HG02981 (cell line): ENCODE results near the gene NCKAP5.
"Not testable (repeated sequence)": the region's sequence is repeated elsewhere in the genome, so short reads cannot be mapped to it uniquely, and the experiment has no call there.

Experiments
- ATAC-seq: cut with Tn5 transposase; IDR thresholded peaks from one replicate; pipeline ENCODE4 v1.9.1; 2021; ENCODE audit warnings: mild to moderate bottlenecking, moderate library complexity; ENCODE audit not compliant: unreplicated experiment

NCKAP5 gene

GRCh38 chr2:132863961-132864360 lies 704.3 kb downstream of the NCKAP5 start:
- ATAC-seq, result no peak

- no peak for ATAC-seq
Observed at GRCh38 chr2:132860220-132860619, 708.0 kb downstream of the NCKAP5 start.

DNA sequence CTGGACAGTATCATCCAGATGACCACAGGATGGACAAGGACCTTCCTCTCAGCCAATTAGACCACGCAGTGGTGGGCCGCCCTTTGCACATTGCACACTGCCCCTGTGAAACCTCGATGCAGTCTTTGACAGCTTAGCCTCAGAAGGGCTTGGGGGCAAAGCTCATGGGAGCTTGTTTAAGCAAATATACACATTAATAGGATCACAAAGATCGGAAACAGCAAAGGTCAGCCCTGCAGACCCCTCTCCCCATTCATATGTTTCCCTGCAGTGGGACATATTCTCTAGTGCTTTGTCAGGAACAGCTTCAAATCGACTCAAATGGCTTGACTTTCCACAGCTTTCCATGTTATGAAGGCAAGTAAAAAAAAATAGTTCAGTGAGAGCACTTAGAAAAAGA lies 708.7 kb downstream of the NCKAP5 start:
- no peak for ATAC-seq

- ATAC-seq, result no peak
Observed at GRCh38 chr2:132857319-132857718, 710.9 kb downstream of the NCKAP5 start.

- ATAC-seq, result no peak
Observed at GRCh38 chr2:132850688-132851087, 717.6 kb downstream of the NCKAP5 start.

DNA sequence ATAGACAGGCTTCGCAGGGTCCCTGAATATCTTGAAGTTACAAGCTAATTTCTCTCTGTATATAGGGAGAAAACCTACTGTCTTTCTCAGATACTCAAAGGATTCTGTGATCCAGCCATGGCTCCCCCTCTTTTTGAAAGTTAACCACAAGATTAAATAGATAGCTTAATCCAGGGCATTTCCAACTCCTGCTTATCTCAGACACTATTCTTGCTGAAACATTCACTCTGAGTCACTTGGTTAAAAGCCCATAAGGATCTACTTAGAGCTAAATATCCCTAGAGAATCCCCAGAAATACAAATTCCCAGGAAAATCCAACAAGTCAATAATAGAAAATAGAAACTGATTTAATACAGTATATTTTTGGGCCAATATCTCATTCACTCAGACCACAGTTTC lies 719.1 kb downstream of the NCKAP5 start:
- no peak for ATAC-seq

GRCh38 chr2:132845339-132845738 lies 722.9 kb downstream of the NCKAP5 start:
- no peak for ATAC-seq

DNA sequence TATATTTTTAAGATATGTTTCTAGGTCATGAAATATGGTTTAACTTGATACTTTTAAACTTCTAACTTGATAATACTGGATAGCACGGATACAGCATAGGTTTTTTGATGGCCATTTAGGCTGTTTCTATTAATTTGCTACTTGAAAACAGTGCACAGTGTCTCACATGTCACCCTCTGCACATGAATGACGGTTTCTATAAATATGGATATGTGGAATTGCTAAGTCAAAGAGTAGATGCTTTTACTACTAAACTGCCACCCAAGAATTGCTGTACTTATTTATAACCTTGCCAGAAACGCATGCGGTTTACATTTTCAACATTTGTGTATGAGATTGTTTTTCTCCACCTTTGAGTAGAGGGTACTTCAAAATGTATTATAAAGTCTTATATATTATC lies 723.7 kb downstream of the NCKAP5 start:
- no peak for ATAC-seq

DNA sequence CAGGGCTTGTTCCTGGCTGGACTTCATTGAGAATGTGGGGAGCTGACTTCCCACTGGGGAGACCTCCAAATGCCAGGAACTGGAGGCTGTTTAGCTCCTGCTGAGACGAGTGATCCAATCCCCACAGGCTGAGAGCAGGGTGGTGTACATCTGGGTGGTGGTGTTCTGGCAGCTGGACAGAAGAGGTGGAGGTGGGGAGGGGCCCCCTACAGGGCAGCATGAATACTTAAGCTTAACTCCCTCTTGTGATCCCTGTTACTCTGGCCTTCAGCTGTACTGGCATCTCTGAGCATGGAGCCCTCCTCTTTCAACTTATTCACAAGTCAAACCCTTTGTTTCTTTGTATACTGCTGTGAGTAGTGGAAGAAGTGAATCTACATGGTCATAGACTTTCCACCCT lies 730.5 kb downstream of the NCKAP5 start:
- no peak for ATAC-seq

GRCh38 chr2:132830321-132830827 lies 737.9 kb downstream of the NCKAP5 start:
- ATAC-seq, result no peak

DNA sequence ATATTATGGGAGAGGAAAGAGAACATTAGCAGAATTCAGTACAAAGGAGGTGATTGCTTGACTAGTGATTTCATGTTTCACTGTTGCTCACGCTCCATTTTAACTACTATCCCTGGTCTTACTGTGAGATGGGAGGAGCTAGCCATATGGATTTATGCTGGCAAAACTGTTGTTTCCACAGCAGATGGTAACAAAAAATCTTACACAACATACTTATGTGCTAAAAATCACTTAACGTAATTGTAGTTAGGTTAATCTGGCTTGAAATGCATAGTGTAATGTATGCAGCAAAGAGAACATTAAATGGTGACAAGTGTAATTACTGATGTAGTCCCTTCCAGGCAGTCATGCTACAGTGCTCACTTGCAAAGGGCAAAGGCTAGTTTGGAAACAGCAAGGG lies 742.7 kb downstream of the NCKAP5 start:
- ATAC-seq, result no peak

- peak; percentile 53 for ATAC-seq
Observed at GRCh38 chr2:132824716-132825115, 743.5 kb downstream of the NCKAP5 start.

DNA sequence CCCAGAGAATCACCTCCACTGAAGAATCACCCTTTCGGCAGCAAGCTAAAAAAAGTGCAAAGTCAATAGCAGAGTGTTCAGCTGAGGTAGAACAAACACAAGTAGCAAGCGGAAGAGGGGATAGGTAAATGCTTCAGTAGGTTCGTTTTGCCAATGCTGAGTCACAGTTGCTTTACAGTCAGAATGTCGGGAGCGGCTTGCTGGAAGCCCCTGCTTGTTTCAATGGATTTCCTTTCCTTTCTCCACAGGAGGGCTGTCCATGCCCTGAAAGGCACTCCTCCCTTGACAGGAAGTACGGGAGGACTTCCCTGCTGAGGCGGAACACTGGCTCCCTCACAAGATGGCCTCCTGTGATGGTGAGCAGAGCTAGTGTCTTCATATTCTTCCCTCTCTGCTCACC lies 752.0 kb downstream of the NCKAP5 start:
- no peak for ATAC-seq

DNA sequence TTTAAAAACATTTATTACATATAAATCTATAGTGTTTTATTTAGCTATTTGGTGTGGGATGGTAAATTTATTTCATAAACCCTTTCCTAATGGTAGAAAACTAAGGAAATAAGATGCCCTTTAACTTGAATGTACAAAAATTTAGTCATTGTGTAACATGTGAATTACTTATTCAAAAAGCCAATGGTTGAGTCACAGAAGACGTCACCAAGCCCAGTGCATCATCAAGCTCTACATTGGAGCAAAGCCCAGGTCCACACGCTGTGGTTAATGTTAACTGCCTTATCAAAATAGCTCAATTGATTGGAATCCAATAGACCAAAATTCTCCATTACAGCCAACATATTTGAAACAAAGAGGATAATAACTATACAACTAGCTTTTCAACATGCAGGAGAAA lies 752.7 kb downstream of the NCKAP5 start:
- ATAC-seq, result no peak

- ATAC-seq, result no peak
Observed at GRCh38 chr2:132814651-132815050, 753.6 kb downstream of the NCKAP5 start.

- no peak for ATAC-seq
Observed at GRCh38 chr2:132813422-132813821, 754.8 kb downstream of the NCKAP5 start.

DNA sequence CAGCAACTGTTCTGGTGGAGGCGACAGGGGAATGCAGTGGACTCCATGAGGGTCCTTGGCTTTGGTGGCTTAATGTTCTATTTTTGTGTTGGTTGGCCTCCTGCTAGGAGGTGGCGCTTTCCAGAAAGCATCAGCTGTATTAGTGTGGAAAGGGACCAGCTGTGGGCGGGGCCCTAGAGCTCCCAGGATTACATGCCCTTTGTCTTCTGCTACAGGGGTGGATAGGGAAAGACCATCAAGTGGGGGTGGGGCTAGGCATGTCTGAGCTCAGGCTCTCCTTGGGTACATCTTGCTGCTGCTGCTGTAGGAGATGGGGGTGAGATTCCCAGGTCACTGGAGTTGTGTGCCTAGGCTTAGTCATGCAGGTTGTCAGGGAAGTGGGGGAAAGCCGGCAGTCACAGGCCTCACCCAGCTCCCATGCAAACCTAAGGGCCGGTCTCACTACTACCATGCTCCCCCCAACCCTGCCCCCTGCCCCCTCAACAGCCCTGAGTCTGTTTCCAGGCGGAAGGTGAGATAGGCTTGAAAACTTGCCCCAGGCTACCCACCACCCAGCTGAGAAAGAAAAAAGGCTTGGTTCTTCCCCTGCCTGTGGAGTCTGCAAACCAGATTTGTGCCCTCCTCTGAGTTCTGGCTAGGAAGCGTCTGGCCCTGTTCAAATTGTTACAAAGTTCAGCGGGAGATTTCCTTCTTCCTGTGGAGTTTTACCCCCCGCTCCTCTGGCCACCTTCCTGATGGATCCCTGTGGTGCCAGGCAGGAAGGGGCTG lies 756.9 kb downstream of the NCKAP5 start:
- no peak for ATAC-seq

- ATAC-seq, result not testable (repeated sequence)
Observed at GRCh38 chr2:132809962-132810361, 758.3 kb downstream of the NCKAP5 start.

- ATAC-seq, result no peak
Observed at GRCh38 chr2:132804051-132804450, 764.2 kb downstream of the NCKAP5 start.

DNA sequence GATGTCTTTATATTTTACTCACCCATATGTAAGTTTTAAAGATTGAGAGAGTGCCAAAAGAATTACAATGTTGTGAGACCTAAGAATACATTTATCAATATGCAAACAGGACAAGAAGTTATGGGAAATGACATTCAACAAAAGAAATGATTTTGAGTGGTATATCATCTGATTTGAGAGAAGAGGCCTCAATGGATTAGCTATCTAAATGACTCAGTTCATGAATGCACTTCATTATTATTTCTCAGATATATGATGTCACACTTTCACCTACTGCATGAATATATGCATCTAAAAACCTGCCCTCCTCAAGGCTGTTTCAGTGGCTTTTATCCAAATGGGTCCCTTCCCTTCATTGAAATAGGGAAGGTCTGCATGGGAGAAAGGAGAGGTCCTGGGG lies 769.9 kb downstream of the NCKAP5 start:
- no peak for ATAC-seq

DNA sequence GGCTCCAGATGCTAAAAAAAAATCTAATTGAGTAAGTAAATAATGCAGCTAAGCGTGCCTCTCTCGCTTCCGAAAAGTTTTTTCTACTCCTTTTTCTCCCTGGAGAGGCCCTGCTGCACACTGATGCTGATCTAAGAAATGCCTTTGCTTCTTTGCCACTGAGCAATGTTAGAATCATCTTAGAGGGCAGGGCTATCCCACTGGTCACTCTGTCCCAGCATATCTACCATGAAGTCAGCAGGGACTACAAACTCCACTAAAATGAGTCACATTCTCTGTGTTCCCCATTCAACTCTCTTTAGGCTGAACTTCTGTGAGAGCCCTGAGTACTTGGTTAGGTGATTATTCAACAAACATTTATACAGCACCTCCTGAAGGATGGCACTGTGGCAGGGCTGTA lies 770.7 kb downstream of the NCKAP5 start:
- no peak for ATAC-seq

DNA sequence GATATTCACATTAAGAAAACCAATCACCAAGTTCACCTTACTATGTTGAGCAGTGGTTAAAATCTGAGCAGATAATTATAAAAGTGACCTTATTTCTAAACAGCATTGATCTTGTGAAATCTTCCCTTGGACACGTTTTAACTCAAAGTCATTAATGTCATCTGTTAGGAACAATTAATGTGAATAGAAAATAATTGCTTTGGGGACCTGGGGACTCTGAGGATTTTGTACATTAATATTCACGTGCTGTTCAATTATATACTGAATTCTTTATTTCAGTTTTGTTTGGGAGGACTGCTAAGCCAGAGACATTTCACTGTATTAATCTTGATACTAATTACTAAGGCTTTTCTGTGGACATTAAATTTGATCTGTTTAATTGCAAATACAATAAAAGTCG lies 771.2 kb downstream of the NCKAP5 start:
- no peak for ATAC-seq

GRCh38 chr2:132795220-132795619 lies 773.0 kb downstream of the NCKAP5 start:
- ATAC-seq, result no peak
